ENCODE data around the gene ACACB.

DNA sequence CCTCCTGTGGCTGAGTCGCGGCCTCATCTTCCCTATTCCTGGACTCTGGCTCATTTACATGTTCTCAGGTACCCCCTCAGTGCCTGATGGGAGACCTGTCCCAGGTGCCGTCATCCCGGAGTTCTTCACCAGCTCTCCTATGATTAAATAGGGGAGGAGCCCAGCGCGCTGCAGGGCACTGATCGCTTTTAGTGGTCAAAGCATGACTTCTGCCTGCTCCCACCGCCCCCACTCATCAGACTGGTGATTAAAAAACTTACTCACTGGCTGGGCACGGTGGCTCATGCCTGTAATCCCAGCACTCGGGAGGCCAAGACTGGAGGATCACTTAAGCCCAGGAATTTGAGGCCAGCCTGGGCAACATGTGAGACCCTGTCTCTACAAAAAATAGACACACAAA lies 106.8 kb downstream of the ACACB start:
- TF ChIP-seq, protein P1, sequence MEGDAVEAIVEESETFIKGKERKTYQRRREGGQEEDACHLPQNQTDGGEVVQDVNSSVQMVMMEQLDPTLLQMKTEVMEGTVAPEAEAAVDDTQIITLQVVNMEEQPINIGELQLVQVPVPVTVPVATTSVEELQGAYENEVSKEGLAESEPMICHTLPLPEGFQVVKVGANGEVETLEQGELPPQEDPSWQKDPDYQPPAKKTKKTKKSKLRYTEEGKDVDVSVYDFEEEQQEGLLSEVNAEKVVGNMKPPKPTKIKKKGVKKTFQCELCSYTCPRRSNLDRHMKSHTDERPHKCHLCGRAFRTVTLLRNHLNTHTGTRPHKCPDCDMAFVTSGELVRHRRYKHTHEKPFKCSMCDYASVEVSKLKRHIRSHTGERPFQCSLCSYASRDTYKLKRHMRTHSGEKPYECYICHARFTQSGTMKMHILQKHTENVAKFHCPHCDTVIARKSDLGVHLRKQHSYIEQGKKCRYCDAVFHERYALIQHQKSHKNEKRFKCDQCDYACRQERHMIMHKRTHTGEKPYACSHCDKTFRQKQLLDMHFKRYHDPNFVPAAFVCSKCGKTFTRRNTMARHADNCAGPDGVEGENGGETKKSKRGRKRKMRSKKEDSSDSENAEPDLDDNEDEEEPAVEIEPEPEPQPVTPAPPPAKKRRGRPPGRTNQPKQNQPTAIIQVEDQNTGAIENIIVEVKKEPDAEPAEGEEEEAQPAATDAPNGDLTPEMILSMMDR (IDR thresholded peaks at IDR 0.05): no peak
- TF ChIP-seq POLR2A (IDR thresholded peaks at IDR 0.05): no peak
- no peak for TF ChIP-seq EP300 (IDR thresholded peaks at IDR 0.05; ENCODE audit: low read depth)
- TF ChIP-seq POLR2AphosphoS5 (IDR thresholded peaks at IDR 0.05): no peak
